ENCODE measurements around the gene CCNL2. TPM values are rescaled to one million over a fixed set of nuclear protein-coding genes. Genes with fewer than 3 reads are reported as not detected.

The CCNL2 gene
- total and polyA plus RNA-seq, 4 donors, result 46.4 to 170 (median 104) TPM

DNA sequence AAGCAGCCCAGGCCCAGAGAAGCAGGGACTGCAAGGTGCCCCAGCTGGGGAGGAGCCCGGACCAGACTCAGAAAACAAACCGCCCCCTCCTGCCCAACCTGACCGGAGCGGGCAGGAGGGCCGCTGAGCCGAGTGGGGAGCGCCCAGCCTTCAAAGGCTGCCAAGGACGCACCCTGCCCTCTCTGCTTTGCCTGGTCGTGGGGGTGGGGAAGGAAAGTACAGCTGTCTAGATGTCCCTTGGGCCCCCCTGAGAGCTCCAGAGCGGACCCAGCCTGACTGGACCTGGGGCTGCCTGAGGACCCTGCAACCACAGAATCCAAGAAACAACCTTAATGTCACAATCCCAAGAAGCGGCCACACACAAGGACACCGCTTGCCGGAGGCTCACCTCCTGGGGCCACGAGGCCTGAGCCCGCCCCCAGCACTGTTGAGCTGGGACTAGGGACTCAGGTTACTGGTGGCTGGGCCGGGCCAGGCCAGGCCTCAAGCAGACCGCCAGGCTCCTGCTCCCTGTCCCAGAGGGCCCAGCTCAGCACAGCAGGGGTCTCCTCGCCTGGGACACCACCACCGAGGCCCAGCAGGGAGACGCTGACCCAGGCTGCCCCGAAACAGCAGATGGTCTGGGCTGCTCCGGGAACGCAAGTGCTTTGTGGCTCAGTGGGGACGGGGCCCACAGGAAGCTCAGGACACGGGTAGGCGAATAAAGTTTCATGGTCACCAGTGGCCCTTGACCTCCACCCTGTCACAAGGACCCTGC, 51.3 kb downstream of the CCNL2 start:
- WGBS, result 20% methylated on average over 26 of the region's 26 CpGs
- peak overlapping the region; percentile 39 to 94 (median 79) for H3K4me3 ChIP-seq (ENCODE audit: low read depth in 1 of 3, low read length in 3 of 3)
- DNase-seq (ENCODE audit: low spot score), result no peak
- no peaks in the 10 kb centered on the region for H3K9me3 ChIP-seq (ENCODE audit: control insufficient read depth in 4 of 4, low read length in 3 of 4)
- peak overlapping the region; percentile 74 to 75 for H3K9ac ChIP-seq (ENCODE audit: low read depth in 1 of 2, low read length in 2 of 2)
- peaks cover 34 to 71% (median 53%) of the 10 kb centered on the region in 4 donors for H3K4me1 ChIP-seq (ENCODE audit: control insufficient read depth in 4 of 4, insufficient read depth in 4 of 4, low read length in 3 of 4)
- H3K27me3 ChIP-seq (ENCODE audit: control insufficient read depth in 4 of 4, insufficient read depth in 4 of 4, low read length in 3 of 4), result peaks cover 0 to 2% (median 0%) of the 10 kb centered on the region in 4 donors
- peak overlapping the region; percentile 64 to 87 for H3K27ac ChIP-seq (ENCODE audit: low read depth in 1 of 2, low read length in 2 of 2)
- TF ChIP-seq SP1 (IDR thresholded peaks at IDR 0.05), result peak; percentile 6
- TF ChIP-seq RXRA (IDR thresholded peaks at IDR 0.05), result peak; percentile 37 to 49
- no peak for TF ChIP-seq FOXA1 (IDR thresholded peaks at IDR 0.05)
- peak; percentile 40 to 66 for TF ChIP-seq HNF4A (conservative IDR thresholded peaks at IDR 0.05)
- TF ChIP-seq GABPA (IDR thresholded peaks at IDR 0.05 in 1 of 2, conservative IDR thresholded peaks at IDR 0.05 in 1 of 2), result peak in 1 of 2 donors; percentile 43
- TF ChIP-seq JUND (IDR thresholded peaks at IDR 0.05), result no peak
- H3K36me3 ChIP-seq (ENCODE audit: control insufficient read depth in 4 of 4, insufficient read depth in 3 of 4, low read depth in 1 of 4, low read length in 3 of 4), result no peaks in the 10 kb centered on the region

DNA sequence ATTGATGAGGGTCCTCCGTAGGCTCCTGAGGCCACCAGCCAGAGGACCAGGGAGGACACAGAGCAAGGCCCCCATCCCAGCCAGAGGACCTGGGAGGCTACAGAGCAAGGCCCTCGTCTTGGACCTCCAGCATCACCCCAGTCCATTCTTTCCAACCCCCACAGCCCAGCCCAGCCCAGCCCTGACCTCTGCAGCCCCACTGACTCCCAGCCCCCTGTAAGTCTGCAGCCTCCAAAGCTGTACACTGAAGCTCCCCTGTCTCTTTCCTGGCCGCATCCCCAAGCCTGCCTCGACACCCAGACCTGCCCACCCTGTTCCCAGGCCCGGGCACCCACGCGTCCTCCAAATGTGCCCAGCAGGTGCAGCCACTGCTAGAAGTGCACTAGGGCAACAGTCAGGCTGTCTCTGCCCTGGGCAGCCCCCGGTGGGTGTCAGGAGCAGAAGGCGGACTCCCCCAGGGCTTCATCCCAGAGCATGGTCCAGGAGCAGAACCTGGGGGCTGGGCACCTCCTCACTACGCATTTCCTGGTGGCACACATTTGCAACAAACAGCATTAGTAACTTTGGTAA, 52.0 kb downstream of the CCNL2 start:
- no peaks in the 10 kb centered on the region for H3K36me3 ChIP-seq (ENCODE audit: control insufficient read depth in 4 of 4, insufficient read depth in 3 of 4, low read depth in 1 of 4, low read length in 3 of 4)
- H3K27me3 ChIP-seq (ENCODE audit: control insufficient read depth in 4 of 4, insufficient read depth in 4 of 4, low read length in 3 of 4), result no peaks in the 10 kb centered on the region
- WGBS, result 70% methylated on average over 10 of the region's 10 CpGs
- no peak for TF ChIP-seq HNF4G (IDR thresholded peaks at IDR 0.05)
- H3K27ac ChIP-seq (ENCODE audit: low read depth in 1 of 2, low read length in 2 of 2), result peak overlapping the region; percentile 47 to 64
- DNase-seq (ENCODE audit: low spot score), result no peak
- peak overlapping the region in 1 of 2 donors; percentile 28 for H3K9ac ChIP-seq (ENCODE audit: low read depth in 1 of 2, low read length in 2 of 2)
- no peaks in the 10 kb centered on the region for H3K9me3 ChIP-seq (ENCODE audit: control insufficient read depth in 4 of 4, low read length in 3 of 4)
- H3K4me1 ChIP-seq (ENCODE audit: control insufficient read depth in 4 of 4, insufficient read depth in 4 of 4, low read length in 3 of 4), result peaks cover 34 to 64% (median 53%) of the 10 kb centered on the region in 4 donors
- H3K4me3 ChIP-seq (ENCODE audit: low read depth in 1 of 3, low read length in 3 of 3), result peak overlapping the region in 2 of 3 donors; percentile 39 to 94

DNA sequence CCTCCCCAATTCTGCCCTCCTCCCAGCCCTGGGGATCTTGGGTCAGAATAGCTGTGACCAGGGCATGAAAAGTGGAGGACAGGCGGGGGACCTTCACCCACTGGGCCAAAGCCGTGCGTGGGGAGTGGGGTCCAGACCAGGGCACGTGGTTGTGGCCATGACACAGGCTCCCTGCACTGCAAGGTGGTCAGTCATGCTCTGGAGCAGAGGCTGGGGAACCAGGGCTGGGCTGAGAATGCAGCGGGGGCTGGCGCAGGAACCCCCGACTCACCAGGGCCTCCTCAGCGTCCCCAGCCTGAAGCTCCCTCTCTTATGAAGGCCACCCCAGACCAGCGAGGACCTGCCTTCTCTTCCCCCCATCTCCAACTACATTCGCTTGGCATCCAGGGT, 52.6 kb downstream of the CCNL2 start:
- Histone ChIP-seq H3K9me3 (ENCODE audit: control insufficient read depth in 4 of 4, low read length in 3 of 4) (no peaks in the 10 kb centered on the region), H3K9ac (ENCODE audit: low read depth in 1 of 2, low read length in 2 of 2) (peak overlapping the region in 1 of 2 donors; percentile 56), H3K27me3 (ENCODE audit: control insufficient read depth in 4 of 4, insufficient read depth in 4 of 4, low read length in 3 of 4) (no peaks in the 10 kb centered on the region), H3K4me3 (ENCODE audit: low read depth in 1 of 3, low read length in 3 of 3) (peak overlapping the region in 1 of 3 donors; percentile 2), H3K4me1 (ENCODE audit: control insufficient read depth in 4 of 4, insufficient read depth in 4 of 4, low read length in 3 of 4) (peaks cover 34 to 59% (median 53%) of the 10 kb centered on the region in 4 donors), H3K27ac (ENCODE audit: low read depth in 1 of 2, low read length in 2 of 2) (peak overlapping the region in 1 of 2 donors; percentile 23), H3K36me3 (ENCODE audit: control insufficient read depth in 4 of 4, insufficient read depth in 3 of 4, low read depth in 1 of 4, low read length in 3 of 4) (peaks cover 0 to 1% (median 0%) of the 10 kb centered on the region in 4 donors)
- WGBS, result 88% methylated on average over 10 of the region's 10 CpGs
- no peak for TF ChIP-seq RXRA (IDR thresholded peaks at IDR 0.05)
- TF ChIP-seq, protein P1, sequence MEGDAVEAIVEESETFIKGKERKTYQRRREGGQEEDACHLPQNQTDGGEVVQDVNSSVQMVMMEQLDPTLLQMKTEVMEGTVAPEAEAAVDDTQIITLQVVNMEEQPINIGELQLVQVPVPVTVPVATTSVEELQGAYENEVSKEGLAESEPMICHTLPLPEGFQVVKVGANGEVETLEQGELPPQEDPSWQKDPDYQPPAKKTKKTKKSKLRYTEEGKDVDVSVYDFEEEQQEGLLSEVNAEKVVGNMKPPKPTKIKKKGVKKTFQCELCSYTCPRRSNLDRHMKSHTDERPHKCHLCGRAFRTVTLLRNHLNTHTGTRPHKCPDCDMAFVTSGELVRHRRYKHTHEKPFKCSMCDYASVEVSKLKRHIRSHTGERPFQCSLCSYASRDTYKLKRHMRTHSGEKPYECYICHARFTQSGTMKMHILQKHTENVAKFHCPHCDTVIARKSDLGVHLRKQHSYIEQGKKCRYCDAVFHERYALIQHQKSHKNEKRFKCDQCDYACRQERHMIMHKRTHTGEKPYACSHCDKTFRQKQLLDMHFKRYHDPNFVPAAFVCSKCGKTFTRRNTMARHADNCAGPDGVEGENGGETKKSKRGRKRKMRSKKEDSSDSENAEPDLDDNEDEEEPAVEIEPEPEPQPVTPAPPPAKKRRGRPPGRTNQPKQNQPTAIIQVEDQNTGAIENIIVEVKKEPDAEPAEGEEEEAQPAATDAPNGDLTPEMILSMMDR (IDR thresholded peaks at IDR 0.05; ENCODE audit: low read depth, low read length, missing input control), result no peak
- TF ChIP-seq, protein P2, sequence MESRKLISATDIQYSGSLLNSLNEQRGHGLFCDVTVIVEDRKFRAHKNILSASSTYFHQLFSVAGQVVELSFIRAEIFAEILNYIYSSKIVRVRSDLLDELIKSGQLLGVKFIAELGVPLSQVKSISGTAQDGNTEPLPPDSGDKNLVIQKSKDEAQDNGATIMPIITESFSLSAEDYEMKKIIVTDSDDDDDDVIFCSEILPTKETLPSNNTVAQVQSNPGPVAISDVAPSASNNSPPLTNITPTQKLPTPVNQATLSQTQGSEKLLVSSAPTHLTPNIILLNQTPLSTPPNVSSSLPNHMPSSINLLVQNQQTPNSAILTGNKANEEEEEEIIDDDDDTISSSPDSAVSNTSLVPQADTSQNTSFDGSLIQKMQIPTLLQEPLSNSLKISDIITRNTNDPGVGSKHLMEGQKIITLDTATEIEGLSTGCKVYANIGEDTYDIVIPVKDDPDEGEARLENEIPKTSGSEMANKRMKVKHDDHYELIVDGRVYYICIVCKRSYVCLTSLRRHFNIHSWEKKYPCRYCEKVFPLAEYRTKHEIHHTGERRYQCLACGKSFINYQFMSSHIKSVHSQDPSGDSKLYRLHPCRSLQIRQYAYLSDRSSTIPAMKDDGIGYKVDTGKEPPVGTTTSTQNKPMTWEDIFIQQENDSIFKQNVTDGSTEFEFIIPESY (IDR thresholded peaks at IDR 0.05), result no peak
- TF ChIP-seq SP1 (IDR thresholded peaks at IDR 0.05), result no peak
- no peak for TF ChIP-seq FOXA2 (IDR thresholded peaks at IDR 0.05)
- no peak for TF ChIP-seq JUND (IDR thresholded peaks at IDR 0.05)
- no peak for TF ChIP-seq HNF4A (conservative IDR thresholded peaks at IDR 0.05)
- no peak for TF ChIP-seq NR2F2 (IDR thresholded peaks at IDR 0.05)
- TF ChIP-seq TAF1 (conservative IDR thresholded peaks at IDR 0.05), result no peak
- TF ChIP-seq, protein P3, sequence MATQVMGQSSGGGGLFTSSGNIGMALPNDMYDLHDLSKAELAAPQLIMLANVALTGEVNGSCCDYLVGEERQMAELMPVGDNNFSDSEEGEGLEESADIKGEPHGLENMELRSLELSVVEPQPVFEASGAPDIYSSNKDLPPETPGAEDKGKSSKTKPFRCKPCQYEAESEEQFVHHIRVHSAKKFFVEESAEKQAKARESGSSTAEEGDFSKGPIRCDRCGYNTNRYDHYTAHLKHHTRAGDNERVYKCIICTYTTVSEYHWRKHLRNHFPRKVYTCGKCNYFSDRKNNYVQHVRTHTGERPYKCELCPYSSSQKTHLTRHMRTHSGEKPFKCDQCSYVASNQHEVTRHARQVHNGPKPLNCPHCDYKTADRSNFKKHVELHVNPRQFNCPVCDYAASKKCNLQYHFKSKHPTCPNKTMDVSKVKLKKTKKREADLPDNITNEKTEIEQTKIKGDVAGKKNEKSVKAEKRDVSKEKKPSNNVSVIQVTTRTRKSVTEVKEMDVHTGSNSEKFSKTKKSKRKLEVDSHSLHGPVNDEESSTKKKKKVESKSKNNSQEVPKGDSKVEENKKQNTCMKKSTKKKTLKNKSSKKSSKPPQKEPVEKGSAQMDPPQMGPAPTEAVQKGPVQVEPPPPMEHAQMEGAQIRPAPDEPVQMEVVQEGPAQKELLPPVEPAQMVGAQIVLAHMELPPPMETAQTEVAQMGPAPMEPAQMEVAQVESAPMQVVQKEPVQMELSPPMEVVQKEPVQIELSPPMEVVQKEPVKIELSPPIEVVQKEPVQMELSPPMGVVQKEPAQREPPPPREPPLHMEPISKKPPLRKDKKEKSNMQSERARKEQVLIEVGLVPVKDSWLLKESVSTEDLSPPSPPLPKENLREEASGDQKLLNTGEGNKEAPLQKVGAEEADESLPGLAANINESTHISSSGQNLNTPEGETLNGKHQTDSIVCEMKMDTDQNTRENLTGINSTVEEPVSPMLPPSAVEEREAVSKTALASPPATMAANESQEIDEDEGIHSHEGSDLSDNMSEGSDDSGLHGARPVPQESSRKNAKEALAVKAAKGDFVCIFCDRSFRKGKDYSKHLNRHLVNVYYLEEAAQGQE (IDR thresholded peaks at IDR 0.05), result no peak
- no peak for TF ChIP-seq RAD21 (IDR thresholded peaks at IDR 0.05)
- DNase-seq (ENCODE audit: low spot score), result no peak
